ENCODE data around the gene TCF20.

Gene TCF20

DNA sequence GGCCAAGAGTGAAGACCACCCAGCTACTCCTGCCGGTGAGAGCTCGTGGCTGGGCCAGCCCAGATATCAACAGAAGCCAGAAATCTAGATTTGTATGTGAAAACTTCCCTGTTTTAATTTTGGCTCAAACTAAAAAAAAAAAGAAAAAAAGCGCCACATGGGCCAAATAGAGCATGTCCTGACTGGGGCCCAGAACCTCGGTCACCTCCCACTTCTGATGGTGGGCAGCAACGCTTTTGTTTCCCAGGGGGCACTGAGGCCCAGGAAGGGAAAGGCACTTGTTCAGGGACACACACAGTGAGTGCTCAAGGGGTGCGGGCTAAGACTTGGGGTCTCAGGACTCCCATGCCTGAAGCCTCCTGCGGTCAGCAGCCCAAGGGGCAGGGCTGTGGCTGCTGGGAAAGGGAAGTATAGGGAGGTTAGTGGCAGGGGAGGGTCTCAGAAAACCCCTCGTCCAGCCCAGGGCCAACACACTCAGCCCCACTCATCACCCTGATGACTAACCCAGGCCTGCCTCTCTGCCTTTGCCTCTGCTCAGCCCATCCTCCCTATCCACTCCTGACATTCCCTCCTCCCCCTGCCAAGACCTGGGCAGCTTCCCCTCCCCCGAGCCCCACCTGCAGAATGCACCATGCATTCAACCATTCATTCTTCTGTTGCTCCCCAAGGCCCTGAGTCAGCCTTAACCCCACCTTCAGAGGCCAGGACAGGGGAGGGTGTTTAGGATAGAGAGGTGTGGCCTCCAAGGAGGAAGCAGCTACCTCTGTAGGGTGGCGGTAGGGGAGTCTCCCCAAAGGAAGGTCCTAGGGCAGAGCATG is 30.0 kb upstream of the TCF20 start:
- no peak for DNase-seq (ENCODE audit: low spot score)

- DNase-seq (ENCODE audit: low spot score) = no peak
These were observed 29.3 kb upstream of the TCF20 start for GRCh38 chr22:42299586-42300258.

DNA sequence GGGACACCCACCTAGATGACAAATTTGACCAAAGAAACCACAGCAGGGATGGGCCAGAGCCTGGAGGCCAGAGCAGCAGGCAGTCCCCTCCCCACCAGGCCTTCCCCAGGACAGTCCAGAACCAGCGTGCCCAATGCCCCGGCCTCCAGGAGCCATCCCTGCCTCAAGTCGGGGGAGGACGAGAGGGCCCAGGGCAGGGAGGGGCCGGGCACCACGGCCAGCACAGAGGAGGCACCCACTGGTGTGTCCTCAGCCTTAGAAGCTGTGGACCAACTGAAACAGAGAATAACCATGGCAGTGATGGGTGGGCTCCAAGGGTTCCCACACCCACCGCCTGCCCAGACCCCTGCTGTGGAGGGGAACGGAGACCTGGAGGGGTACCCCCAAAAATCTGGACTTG is 28.3 kb upstream of the TCF20 start:
- DNase-seq (ENCODE audit: low spot score) = no peak

DNA sequence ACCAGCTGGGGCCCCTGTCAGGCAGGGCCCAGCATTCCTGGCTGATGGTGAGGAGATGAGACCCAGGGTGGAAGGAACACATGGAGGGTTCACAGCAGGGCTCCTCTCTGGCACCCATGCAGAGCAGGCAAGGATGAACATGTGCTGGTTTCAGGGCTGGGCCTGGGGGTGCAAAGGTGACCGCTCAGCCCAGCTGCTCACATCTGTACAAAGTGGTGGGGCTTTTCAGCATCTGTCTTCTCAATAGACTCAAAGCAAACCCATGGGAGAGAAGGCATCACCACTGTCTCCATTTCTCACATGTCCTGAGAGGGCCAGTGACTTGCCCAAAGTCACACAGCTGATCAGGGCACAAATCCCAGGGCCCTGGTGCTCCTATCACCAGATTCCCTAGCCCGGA is 27.3 kb upstream of the TCF20 start:
- DNase-seq (ENCODE audit: low spot score) = no peak

DNA sequence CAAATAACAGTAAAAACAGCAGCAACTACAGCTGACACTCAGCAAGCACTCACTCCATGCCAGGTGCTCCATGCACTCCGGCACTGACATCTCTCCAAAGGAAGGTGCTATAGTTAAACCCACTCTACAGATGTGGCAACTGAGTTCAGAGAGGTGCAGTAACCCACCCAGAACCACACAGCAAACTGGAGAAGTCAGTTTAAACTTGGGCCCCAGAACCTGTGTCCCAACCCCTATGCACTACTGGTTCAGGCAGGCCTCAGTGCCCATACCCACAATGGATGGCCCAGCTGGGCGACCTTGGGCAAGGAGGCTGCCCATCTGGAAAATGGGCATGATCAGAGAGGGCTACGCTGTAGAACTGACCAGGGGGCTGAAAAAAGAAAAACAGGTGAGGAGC is 26.4 kb upstream of the TCF20 start:
- no peak for DNase-seq (ENCODE audit: low spot score)

DNA sequence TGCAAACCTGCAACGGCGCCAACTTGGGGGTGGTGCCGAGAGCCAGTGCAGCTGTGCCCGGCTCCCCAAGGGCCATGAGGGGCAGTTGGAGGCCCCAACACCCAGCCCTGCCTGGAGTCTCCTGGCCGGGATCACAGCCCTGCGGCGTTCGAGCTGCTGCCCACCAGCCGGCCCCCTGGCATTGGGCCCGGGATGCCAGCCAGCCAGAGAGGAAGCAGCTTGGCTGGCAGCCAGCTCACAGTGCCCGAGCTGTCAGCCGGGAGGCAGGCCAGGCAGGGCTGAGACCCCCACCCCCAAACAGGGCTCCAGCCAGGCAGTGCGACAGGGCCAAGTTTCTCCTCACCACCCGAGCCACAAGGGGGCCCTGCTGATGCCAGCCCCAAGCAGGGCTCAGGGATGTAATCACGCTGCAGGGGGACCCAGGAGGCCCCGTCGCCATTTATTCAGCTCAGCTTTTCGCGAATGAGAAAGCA is 26.0 kb upstream of the TCF20 start:
- DNase-seq (ENCODE audit: low spot score) = no peak

DNA sequence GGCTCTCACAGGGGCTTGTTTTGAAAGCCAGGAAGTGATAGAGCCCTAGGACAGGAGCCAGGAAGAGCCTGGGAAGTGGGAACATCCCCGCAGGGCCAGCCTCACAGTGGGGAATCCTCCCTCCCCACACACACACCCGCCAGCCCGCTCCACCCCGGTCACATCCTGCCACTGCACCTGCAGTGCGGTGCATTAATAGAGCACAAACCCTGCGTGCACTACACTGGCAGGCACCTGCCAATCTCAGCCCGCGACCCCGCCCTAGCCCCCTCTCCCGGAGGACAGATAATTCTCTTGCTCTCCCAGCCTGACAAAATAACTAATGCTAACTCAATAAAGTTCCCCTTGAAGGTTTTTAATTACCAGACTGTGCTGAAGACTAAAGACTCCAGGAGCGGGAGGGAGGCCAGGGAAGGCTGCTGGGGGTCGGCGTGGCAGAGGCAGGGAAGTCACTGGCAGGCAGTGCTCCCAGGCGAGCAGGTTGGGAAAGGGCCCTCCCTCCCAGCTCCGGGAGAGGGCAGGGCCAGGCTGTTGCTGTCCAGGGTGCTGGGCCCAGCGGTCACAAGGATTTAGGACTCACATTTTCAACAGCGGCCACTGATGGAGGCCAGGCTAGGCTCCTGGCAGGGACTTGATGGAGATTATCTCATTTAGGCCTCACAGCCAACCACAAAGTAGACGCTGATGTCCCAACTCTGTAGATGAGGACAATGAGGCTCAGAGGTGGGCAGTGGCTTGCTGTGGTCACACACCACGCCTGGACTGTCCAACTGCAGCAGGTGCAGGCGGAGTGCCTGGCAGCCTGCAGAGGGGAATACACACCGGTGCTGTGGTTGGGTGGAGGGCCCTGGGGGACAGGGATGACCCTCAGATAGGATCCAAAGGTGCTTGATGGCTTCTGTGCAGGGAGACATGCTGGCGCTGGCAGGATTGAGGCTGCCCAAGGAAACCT is 23.9 kb upstream of the TCF20 start:
- no peak for DNase-seq (ENCODE audit: low spot score)

GRCh38 chr22:42292732-42293520 is 22.5 kb upstream of the TCF20 start:
- DNase-seq (ENCODE audit: low spot score) = no peak

DNA sequence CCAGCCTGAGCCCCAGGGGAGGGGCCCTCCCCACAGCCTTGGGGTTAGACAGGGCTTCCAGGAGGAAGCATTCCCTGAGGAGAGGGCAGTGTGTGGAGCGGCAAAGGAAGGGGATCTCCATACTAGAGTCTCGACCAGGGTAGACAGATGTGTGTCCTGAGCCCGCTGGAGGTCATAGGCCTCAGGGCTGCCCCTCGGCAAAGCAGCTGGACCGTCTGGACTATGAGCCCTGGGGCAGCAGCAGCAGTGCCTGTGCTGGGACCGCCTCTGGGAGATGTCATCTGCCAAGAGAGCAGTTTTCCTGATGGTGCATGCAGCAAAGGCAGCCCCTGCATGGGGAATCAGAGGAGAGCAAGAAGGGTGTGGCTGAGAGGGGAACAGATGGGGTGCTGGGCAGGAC is 20.8 kb upstream of the TCF20 start:
- no peak for DNase-seq (ENCODE audit: low spot score)

GRCh38 chr22:42289671-42290541 is 19.5 kb upstream of the TCF20 start:
- no peak for DNase-seq (ENCODE audit: low spot score)

DNA sequence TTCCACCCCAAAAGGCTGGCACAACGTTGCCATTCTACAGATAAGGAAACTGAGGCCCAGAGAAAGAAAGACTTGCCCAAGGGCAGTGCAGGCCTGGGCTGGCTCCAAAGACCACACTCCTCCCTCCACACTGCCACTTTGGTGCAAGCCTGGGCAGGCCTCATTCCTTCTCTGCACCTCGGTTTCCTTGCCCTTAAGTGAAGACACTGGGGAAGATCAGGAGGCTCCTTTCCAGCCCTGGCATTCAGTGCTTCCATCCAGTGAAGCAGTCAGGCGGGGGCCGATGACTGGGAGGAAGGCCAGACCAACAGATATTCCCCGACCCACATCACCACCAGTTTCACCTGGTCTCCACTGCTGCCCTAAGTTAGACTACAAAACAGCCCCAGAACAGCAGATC is 18.3 kb upstream of the TCF20 start:
- DNase-seq (ENCODE audit: low spot score) = no peak

DNA sequence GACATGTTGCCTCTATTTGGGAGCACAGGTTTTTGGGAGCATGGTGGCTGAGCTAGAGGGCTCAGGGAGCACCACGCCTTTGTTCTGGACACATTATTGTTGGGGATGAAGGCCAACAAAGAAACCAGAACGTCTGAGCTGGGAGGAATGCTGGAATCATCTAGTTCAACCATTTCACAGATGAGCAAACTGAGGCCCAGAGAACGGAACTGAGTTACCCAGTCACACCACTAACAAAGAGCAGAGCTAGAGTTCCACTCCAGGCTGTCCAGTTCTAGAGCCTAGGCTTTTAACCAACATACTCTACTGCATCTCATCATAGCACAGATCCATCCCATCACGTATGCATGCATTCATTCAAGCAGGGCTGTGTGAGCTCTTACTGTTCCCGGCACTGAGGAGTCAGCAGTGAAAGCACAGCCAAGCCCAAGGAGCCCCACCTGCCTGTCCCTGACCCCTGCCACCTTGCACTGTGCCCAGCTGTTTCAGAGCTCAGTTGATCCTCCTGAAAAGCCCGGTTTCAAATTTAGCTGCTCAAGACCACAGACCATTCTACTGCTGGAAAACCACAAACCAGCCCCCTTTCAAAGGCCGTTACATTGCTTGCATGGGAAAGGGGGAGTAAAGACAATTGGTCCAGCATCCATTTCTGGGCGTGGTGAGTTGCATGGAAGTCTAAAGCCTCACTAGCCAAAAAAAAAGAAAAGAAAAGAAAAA is 16.9 kb upstream of the TCF20 start:
- DNase-seq (ENCODE audit: low spot score) = no peak

- no peak for DNase-seq (ENCODE audit: low spot score)
These were observed 15.8 kb upstream of the TCF20 start for GRCh38 chr22:42286205-42286604.

GRCh38 chr22:42285604-42286003 is 15.2 kb upstream of the TCF20 start:
- DNase-seq (ENCODE audit: low spot score) = no peak

- DNase-seq (ENCODE audit: low spot score) = no peak
These were observed 14.3 kb upstream of the TCF20 start for GRCh38 chr22:42284643-42285181.

DNA sequence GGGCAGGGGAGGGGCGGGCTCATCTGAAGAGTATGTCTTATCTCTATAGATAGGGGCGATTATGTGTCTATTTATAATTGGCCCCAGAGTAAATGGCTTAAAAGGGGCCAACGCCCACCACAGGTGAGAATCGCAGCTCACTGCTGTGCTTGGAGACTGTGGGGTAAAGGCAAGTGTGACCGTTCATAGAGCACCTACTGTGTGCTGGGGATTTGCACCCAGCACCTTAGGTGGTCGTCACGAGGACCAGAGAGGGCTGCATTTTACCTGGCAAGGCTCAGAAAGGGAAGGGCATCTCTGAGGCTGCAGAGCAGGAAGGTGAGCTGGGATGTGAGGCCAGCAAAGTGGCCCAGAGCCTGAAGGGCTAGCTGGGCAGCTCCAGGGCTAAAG is 13.7 kb upstream of the TCF20 start:
- DNase-seq (ENCODE audit: low spot score) = no peak

DNA sequence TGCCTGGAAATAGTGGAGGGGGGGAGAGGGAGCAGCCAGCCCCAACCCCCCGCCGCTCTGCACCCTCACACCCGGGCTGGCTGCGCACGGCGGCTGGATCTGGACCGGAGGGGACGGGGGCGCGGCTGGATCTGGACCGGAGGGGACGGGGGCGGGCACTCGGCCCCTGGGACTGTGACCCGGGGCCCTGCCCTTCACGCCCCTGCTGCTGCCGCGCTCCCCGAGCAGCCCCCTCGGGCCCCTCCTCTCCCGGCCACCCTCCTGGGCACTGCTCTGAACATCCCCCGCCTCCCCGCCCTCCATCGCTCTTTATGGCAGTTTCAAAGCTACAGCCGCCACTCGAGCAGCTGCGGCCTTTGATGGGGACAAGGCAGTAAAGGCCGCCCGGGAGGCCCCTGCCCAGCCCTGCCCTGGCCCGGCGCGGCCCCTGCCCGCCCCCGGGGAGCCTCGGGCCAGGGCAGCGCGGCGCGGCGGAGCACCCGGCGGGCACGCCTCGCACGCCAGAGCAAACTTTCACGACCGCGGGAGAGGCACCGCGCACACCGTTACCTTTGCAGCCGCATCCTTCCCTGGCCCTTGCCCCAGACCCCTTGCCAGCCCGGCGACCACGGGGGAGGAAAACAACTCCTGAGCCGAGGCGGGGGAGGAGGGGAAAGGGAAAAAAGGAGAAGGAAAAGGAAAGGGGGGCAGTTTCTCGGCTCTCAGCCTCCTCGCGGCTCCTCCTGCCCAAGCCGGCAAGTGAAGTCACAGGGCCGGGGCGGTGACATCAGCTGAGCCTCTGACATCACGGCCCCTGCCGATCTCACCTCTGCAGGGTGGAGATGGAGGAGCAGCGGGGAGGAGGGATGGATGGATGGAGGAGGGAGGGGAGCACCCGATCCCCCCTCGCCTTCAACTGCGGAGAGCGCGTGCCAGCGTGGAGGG is 13.1 kb upstream of the TCF20 start:
- DNase-seq (ENCODE audit: low spot score) = no peak

- no peak for DNase-seq (ENCODE audit: low spot score)
These were observed 12.5 kb upstream of the TCF20 start for GRCh38 chr22:42282943-42283277.
